ENCODE results near the gene NDUFS2.

DNA sequence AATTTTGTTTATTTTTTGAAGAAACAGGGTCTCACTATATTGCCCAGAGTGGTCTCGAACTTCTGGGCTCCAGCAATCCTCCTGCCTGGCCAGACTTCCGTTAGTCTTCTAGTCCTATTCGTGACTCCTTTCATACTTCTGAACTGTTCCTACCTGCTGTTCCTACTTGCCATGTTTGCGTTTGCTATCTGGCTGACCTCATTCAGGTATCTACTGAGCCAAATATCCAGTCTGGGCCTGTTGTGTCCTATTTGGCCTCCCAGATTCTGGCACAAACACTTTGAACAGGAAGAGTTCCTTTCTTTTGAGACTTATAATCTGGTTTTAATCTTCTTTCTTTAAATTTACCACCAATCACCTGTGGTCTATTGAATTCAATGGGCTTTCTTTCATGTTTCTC, 42.7 kb downstream of the NDUFS2 start:
- no peak for TF ChIP-seq POLR2A (IDR thresholded peaks at IDR 0.05)
- TF ChIP-seq, protein P1, sequence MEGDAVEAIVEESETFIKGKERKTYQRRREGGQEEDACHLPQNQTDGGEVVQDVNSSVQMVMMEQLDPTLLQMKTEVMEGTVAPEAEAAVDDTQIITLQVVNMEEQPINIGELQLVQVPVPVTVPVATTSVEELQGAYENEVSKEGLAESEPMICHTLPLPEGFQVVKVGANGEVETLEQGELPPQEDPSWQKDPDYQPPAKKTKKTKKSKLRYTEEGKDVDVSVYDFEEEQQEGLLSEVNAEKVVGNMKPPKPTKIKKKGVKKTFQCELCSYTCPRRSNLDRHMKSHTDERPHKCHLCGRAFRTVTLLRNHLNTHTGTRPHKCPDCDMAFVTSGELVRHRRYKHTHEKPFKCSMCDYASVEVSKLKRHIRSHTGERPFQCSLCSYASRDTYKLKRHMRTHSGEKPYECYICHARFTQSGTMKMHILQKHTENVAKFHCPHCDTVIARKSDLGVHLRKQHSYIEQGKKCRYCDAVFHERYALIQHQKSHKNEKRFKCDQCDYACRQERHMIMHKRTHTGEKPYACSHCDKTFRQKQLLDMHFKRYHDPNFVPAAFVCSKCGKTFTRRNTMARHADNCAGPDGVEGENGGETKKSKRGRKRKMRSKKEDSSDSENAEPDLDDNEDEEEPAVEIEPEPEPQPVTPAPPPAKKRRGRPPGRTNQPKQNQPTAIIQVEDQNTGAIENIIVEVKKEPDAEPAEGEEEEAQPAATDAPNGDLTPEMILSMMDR (IDR thresholded peaks at IDR 0.05): no peak

Data from lower leg skin (tissue), 3 donors.